ENCODE measurements around the gene PFKL.

The PFKL gene

DNA sequence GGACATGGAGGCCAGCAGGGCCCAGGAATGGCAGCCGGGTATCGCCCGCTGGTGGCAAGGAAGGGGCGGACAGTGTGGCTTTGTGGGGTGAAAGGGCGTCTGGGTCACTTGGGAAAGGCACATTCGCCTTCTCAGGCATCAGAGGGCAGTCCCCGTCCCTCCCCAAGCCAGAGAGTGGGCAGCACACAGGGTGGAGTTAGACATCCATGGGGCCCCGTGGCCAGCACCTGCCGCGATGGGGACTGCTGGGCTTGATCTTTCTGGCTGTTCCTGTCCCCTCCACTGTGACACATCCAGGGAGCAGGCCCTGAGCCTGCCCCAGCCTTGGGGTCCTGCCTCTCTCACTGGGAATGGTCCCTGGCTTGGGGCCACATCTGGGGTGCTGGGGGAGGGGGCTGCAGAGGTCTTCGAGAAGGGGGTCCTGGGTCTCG is 49.6 kb downstream of the PFKL start:
- DNase-seq (ENCODE audit: low read depth), result no peak
- H3K4me3 ChIP-seq (ENCODE audit: low read length), result no peak overlapping the region

DNA sequence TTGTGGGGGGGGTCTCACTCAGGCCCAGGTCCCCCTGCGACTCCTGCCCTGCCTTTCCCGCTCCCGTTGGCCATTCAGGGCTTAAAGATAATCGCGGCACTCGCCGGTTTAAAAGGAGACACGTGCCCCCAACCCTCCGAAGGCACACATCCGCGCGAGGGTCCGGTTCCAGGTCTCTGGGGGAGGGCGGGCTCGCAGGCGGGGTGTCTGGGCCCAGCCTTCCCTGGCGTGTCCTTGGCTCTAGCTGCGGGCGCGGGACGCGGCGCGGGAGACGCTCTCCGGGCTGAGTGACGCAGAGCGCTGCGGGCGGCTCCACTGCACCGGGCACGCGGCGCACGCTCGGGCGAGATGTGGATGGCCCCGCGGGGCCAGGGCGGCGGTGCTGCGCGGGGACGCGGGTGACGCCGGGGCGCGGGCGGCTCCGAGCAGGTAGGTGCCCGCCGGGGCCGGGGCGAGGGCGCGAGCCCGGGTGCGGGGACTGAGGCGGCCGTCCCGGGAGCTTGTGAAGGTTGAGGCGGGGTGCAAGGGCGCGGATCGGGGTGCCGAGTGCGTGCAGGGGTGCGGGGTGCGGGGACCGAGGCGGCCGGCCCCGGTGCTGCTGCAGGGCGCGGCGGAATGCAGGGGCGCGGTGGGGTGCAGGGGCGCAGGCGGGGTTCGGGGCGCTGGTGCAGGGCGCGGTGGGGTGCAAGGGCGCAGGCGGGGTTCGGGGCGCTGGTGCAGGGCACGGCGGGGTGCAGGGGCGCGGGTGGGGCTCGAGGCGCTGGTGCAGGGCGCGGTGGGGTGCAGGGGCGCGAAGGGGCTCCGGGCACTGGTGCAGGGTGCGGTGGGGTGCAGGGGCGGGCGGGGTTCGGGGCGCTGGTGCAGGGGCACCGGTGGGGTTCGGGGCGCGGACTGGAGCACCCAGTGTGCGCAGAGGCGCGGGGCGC is 50.3 kb downstream of the PFKL start:
- no peak overlapping the region for H3K4me3 ChIP-seq (ENCODE audit: low read length)
- TF ChIP-seq, protein P1, sequence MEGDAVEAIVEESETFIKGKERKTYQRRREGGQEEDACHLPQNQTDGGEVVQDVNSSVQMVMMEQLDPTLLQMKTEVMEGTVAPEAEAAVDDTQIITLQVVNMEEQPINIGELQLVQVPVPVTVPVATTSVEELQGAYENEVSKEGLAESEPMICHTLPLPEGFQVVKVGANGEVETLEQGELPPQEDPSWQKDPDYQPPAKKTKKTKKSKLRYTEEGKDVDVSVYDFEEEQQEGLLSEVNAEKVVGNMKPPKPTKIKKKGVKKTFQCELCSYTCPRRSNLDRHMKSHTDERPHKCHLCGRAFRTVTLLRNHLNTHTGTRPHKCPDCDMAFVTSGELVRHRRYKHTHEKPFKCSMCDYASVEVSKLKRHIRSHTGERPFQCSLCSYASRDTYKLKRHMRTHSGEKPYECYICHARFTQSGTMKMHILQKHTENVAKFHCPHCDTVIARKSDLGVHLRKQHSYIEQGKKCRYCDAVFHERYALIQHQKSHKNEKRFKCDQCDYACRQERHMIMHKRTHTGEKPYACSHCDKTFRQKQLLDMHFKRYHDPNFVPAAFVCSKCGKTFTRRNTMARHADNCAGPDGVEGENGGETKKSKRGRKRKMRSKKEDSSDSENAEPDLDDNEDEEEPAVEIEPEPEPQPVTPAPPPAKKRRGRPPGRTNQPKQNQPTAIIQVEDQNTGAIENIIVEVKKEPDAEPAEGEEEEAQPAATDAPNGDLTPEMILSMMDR (conservative IDR thresholded peaks at IDR 0.05; ENCODE audit: low read depth, low read length), result no peak
- no peak for DNase-seq (ENCODE audit: low read depth)

More for the DNA sequence above, 49.6 kb downstream of the PFKL start:
- TF ChIP-seq, protein P1 (conservative IDR thresholded peaks at IDR 0.05; ENCODE audit: low read depth, low read length), result no peak

DNA sequence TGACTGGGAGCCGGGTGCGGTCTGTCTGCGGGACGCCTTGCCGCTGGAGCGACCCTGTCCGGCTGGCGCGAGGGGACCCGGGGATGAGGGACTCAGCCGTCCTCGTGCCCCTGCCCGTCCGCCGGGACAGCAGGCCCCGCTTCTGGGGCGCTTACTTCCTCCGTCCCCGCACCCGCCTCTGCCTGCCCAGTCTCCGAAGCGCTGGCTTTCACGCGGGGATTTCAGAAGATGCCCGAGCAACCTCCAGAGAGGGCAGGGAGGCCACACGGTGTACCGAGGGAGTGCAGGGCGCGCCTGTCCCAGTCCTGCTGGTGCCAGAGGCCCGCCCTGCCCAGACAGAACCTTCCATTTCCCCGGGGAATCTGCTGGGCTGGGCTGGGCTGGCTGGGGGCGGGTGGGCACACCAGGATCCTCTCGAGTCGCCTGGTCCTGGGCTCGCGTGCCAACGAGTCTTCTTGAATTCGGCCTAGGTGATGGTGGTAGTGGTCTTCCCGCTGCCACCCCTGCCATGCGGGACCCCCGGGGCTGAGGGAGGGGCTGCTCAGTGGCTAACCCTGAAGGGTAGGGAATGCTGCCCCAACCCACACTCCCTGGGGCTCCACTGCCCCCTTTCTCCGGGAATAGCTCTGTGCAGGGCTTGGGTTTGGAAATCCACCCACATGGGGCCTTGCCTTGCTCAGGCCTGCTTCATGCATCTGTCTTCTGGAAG is 51.1 kb downstream of the PFKL start:
- H3K4me3 ChIP-seq (ENCODE audit: low read length), result no peak overlapping the region
- DNase-seq (ENCODE audit: low read depth), result no peak
- TF ChIP-seq, protein P1 (conservative IDR thresholded peaks at IDR 0.05; ENCODE audit: low read depth, low read length), result no peak

DNA sequence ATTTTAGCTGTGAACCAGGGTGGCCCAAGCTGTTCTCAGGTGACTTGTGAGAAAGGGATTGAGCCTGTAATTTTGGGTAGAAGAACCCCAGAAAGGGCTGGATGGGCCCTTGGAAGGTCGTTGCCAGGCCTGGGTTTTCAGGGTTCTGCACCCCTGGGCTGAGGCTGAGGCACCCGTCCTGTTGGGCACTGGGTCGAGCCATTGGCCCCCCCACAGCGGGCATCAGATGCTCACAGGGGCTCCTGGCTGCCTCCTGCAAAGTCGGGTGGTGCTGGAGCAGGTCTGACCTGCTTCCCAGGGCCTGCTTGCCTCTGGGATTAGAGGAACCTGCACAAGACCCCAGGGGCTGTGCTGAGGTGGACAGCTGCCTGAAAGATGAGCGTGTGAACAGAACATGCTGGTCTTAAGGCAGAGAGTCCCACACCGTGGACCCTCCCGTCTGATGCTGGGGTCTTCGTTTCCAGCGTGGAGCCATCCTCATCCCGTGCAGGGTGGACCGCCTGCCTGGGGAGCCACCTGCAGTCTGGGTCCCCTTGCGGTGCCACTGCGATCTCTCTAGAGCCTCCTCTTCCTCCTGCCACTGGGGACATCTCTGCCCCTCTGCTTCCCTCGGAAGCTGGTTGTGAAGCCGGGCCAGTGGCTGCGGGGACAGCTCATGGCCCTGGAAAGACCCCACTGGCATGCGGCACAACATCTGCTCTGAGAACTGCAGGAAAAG is 51.8 kb downstream of the PFKL start:
- DNase-seq (ENCODE audit: low read depth), result no peak
- TF ChIP-seq, protein P1 (conservative IDR thresholded peaks at IDR 0.05; ENCODE audit: low read depth, low read length), result no peak
- no peak overlapping the region for H3K4me3 ChIP-seq (ENCODE audit: low read length)

DNA sequence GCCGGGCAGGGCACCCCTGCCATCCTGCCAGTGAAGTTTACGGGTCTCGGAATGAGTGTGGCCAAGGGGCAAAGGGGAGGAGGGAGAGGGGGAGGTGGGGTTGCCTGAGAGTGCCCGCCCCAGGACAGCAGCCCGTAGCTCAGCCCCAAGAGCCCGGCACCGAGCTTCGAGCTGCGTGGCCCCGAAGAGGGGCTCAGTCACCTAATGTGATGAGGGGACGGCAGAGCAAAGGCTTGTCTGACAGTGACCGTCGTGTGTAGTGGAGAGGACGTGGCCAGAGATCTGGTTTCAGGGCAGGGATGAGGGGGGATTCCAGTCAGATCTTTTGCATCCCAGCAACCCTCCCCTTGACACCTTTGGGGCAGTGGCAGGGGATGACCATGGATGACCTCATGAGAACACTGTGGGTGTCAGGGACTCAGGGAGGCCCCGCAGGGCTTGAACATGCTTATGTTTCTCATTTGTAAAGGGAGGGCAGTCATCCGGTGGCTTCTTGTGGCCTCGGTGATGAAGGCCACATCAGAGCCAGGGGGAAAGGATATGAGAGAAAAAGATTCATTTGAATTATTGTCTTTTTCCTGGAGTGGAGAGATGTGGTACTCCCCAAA is 52.5 kb downstream of the PFKL start:
- no peak for DNase-seq (ENCODE audit: low read depth)
- no peak overlapping the region for H3K4me3 ChIP-seq (ENCODE audit: low read length)
- TF ChIP-seq, protein P1 (conservative IDR thresholded peaks at IDR 0.05; ENCODE audit: low read depth, low read length), result no peak

DNA sequence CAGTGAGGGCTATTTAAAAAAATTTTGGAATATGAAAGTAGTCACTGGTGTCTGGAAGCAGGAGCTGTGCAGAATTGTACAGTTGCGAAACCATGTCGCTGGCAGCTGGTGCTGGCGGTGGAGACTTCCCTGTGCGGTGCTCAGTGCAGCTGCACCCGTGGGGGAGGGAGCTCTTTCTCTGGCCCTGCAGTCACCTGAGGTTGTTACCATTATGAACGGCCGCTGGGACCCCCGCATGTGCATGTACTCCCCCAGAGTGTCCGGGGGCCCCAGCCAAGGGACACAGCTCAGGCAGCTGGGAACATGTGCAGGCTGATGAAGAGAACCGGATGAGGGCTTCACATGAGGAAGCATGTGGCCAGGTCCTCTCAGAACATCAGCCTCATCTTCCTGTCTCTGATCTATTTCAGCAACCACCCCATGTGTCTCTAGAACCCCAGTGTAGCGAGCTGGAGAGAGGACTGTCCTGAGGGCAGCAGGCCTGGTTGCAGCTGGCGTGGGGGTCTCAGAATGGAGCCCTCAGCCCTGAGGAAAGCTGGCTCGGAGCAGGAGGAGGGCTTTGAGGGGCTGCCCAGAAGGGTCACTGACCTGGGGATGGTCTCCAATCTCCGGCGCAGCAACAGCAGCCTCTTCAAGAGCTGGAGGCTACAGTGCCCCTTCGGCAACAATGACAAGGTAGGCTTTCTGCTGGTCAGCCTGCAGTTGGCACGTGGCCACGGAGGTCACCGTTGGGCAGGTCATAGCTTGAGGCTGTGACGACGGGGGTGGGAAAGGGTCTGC is 53.5 kb downstream of the PFKL start, which contains the start of gene TRPM2:
Gene TRPM2 (plus strand): TSS at position 431 of the 780 bp plus-strand sequence. CDS start 80 bp downstream, at position 511.
- no peak for DNase-seq (ENCODE audit: low read depth)
- H3K4me3 ChIP-seq (ENCODE audit: low read length), result no peak within 1 kb of the TSS
- TF ChIP-seq, protein P1 (conservative IDR thresholded peaks at IDR 0.05; ENCODE audit: low read depth, low read length), result no peak

All from retinal pigment epithelial cell (primary cell).